ENCODE results near the gene CHCHD6.

The CHCHD6 gene

DNA sequence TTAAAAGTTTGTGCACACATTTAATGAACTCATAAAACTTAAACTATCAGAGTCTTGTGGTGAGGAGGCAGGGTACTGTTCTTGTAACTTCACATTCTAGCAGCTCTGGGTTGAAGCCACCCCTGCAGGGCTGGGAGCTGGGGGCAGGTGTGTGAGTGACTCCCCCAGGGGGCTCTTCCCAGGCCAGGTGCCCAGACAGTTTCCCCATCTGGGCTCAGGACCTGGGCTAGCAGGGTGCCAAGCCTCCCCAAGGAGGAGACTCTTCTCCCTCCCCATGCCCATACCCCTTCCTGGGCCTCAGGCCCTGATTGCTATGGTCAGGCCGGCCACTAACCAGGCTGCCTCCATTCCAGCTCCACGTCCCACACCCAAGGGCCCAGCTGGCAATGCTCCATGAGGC lies 22.0 kb upstream of the CHCHD6 start:
- H3K36me3 Mint-ChIP-seq (ENCODE audit: low read depth), result no peaks in the 10 kb centered on the region
- no peak overlapping the region for H3K4me3 Mint-ChIP-seq
- peaks cover 51% of the 10 kb centered on the region for H3K27me3 Mint-ChIP-seq (ENCODE audit: low read depth, poor library complexity)

DNA sequence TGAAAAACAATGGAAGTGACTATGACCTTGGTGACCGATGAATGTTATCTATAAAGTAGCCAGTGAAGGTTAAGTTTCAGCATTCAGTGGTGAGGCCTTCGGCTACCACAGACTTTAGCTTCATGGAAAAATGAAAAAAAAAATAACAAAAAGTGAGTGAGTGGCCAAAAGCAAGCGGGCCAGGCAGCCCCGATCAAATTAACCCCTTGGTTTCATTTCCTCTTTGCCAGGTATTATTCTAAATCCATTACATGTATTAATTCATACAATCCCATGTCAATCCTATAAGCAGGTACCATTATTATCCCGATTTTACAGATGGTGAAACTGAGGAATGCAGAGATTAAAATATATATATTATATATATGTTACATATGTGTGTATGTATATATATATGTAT lies 21.0 kb upstream of the CHCHD6 start:
- H3K4me1 Mint-ChIP-seq, result peaks cover 36% of the 10 kb centered on the region
- no peak overlapping the region for H3K4me3 Mint-ChIP-seq
- DNase-seq, result no peak
- H3K27me3 Mint-ChIP-seq (ENCODE audit: low read depth, poor library complexity), result peaks cover 40% of the 10 kb centered on the region
- H3K36me3 Mint-ChIP-seq (ENCODE audit: low read depth), result no peaks in the 10 kb centered on the region
- H3K27ac Mint-ChIP-seq, result no peak overlapping the region
- no peaks in the 10 kb centered on the region for H3K9me3 Mint-ChIP-seq
- TF ChIP-seq, protein P1, sequence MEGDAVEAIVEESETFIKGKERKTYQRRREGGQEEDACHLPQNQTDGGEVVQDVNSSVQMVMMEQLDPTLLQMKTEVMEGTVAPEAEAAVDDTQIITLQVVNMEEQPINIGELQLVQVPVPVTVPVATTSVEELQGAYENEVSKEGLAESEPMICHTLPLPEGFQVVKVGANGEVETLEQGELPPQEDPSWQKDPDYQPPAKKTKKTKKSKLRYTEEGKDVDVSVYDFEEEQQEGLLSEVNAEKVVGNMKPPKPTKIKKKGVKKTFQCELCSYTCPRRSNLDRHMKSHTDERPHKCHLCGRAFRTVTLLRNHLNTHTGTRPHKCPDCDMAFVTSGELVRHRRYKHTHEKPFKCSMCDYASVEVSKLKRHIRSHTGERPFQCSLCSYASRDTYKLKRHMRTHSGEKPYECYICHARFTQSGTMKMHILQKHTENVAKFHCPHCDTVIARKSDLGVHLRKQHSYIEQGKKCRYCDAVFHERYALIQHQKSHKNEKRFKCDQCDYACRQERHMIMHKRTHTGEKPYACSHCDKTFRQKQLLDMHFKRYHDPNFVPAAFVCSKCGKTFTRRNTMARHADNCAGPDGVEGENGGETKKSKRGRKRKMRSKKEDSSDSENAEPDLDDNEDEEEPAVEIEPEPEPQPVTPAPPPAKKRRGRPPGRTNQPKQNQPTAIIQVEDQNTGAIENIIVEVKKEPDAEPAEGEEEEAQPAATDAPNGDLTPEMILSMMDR (IDR thresholded peaks at IDR 0.05), result no peak

More for the DNA sequence above, 22.0 kb upstream of the CHCHD6 start:
- no peak overlapping the region for H3K27ac Mint-ChIP-seq
- DNase-seq, result no peak
- no peaks in the 10 kb centered on the region for H3K9me3 Mint-ChIP-seq
- H3K4me1 Mint-ChIP-seq, result peaks cover 36% of the 10 kb centered on the region
- TF ChIP-seq, protein P1 (IDR thresholded peaks at IDR 0.05), result no peak

DNA sequence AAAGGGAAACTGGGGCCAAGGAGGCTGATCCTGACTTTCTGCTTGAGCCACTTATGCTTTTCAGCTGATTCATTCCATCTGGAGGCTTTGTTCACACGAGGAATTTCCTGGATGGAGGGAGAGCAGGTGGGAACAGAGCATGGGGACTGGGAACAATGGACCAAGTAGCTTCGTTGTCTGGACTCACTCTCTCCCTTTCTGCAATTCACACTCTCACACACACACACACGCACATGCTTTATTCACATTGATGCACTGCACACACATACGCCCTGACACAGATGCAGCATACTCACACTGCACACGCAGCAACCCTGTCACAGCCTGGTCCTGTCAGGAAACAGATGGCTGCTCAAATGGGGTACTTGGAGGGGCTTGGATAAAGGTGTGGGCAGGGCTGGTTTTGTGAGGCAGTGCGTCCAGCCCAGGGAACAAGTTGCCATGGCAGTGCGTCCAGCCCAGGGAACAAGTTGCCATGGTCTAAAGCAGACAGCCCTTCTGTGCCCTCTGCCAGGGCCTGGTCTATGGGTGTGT lies 19.8 kb upstream of the CHCHD6 start:
- DNase-seq, result no peak
- Mint-ChIP-seq H3K27ac (no peak overlapping the region), H3K4me1 (peaks cover 31% of the 10 kb centered on the region), H3K9me3 (no peaks in the 10 kb centered on the region), H3K27me3 (ENCODE audit: low read depth, poor library complexity) (peaks cover 28% of the 10 kb centered on the region), H3K4me3 (no peak overlapping the region), H3K36me3 (ENCODE audit: low read depth) (no peaks in the 10 kb centered on the region)
- TF ChIP-seq, protein P1 (IDR thresholded peaks at IDR 0.05), result no peak

DNA sequence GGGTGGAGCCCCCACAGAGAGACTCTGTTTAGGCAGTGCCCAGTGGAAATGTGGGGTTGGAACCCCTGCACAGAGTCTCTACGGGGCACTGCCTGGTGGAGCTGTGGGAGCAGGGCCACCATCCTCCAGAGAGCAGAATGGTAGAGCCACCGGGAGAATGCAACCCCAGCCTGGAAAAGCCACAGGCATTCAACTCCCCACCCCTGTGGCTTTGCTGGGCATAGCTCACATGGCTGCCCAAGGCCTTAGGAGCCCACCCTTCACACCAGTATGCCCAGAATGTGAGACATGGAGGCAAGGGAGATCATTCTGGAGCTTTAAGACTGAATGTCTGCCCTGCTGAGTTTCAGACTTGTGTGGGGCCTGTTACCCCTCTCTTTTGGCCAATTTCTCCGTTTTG lies 19.0 kb upstream of the CHCHD6 start:
- H3K27me3 Mint-ChIP-seq (ENCODE audit: low read depth, poor library complexity), result peaks cover 21% of the 10 kb centered on the region
- TF ChIP-seq, protein P1 (IDR thresholded peaks at IDR 0.05), result no peak
- H3K9me3 Mint-ChIP-seq, result no peaks in the 10 kb centered on the region
- H3K4me1 Mint-ChIP-seq, result peaks cover 24% of the 10 kb centered on the region
- H3K27ac Mint-ChIP-seq, result no peak overlapping the region
- DNase-seq, result no peak
- H3K4me3 Mint-ChIP-seq, result no peak overlapping the region
- H3K36me3 Mint-ChIP-seq (ENCODE audit: low read depth), result no peaks in the 10 kb centered on the region

DNA sequence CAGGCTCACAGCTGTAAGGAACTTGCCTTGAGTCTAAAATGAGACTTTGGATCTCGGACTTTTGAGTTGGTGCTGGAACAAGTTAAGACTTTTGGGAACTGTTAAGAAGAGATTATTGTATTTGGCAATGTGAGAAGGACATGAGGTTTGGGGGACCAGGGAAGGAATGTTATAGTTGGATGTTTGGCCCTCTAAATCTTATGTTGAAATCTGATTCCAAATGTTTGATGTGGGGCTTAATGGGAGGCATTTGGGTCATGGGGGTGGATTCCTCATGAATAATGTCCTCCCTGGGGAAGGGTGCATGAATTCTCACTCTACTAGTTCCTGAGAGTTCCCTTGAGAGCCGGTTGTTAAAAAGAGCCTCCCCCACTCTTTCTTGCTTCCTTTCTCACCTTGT lies 18.5 kb upstream of the CHCHD6 start:
- TF ChIP-seq, protein P1 (IDR thresholded peaks at IDR 0.05), result no peak
- Mint-ChIP-seq H3K4me3 (no peak overlapping the region), H3K9me3 (no peaks in the 10 kb centered on the region), H3K4me1 (peaks cover 21% of the 10 kb centered on the region), H3K36me3 (ENCODE audit: low read depth) (no peaks in the 10 kb centered on the region), H3K27me3 (ENCODE audit: low read depth, poor library complexity) (peaks cover 24% of the 10 kb centered on the region), H3K27ac (no peak overlapping the region)
- no peak for DNase-seq

DNA sequence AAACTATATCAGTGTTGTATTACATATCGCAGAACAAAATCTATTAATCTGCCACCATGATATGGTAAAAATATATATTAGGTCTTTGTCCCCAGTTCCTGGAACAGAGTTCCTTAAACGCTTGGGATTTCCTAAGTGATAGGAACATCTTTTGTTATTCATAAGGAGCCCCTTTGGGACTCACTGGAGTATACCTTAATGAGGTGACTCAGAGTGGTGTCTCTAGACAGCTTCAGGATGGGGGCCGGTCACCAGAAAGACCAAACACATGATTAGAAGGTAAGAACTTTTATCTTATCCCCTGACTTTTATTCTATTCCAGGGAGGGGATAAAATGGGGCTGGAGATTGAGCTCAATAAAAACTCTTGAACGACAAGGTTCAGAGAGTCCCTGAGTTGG lies 12.3 kb upstream of the CHCHD6 start:
- Mint-ChIP-seq H3K36me3 (ENCODE audit: low read depth) (no peaks in the 10 kb centered on the region), H3K27ac (no peak overlapping the region), H3K27me3 (ENCODE audit: low read depth, poor library complexity) (peaks cover 24% of the 10 kb centered on the region), H3K9me3 (no peaks in the 10 kb centered on the region), H3K4me3 (no peak overlapping the region), H3K4me1 (no peaks in the 10 kb centered on the region)
- DNase-seq, result no peak
- TF ChIP-seq, protein P1 (IDR thresholded peaks at IDR 0.05), result no peak

All from nephron progenitor cell (in vitro differentiated cells).